ENCODE measurements around the gene ZNF593. TPM values are rescaled to one million over a fixed set of nuclear protein-coding genes. Genes with fewer than 3 reads are reported as not detected.

ZNF593 gene
- total and polyA plus RNA-seq, 2 donors from 2014 or later: 22.4 to 93.2 TPM

DNA sequence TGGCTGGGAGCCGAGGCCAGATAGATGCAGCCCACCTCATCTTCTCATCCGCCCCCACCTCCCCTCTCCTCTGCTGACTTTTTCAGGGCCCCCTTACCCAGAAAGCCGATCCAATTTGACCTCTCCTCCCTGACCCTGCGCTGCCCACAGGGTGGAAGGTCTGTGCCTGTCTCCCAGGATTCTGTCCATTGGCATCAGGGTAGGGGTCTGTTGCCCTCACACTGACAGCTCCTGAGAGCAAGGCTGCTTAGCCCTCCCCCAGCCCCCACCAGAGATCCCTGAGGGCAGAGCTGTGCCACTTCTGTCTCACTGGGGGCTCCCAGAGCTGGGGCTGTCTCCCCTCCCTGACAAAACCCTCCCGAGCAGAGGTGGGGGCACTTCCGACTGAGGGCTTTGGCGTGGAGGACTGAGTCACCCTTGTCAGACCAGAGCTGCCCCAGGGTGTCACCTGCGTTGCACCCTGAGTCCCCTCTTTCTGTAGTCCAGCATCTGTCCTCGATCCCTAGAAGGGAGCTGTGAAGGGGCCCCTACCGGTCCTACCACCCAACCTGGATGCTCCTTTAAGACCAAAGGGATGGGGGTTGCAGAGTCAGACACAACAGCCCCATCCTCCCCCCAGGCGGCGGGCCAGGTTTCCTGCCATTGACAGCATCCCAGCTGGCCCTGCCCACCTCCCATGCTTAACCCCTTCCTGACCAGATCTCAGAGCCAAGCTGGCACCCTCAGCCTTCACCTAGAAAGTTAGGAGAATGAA is 13.2 kb upstream of the ZNF593 start:
- TF ChIP-seq, protein P1, sequence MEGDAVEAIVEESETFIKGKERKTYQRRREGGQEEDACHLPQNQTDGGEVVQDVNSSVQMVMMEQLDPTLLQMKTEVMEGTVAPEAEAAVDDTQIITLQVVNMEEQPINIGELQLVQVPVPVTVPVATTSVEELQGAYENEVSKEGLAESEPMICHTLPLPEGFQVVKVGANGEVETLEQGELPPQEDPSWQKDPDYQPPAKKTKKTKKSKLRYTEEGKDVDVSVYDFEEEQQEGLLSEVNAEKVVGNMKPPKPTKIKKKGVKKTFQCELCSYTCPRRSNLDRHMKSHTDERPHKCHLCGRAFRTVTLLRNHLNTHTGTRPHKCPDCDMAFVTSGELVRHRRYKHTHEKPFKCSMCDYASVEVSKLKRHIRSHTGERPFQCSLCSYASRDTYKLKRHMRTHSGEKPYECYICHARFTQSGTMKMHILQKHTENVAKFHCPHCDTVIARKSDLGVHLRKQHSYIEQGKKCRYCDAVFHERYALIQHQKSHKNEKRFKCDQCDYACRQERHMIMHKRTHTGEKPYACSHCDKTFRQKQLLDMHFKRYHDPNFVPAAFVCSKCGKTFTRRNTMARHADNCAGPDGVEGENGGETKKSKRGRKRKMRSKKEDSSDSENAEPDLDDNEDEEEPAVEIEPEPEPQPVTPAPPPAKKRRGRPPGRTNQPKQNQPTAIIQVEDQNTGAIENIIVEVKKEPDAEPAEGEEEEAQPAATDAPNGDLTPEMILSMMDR (IDR thresholded peaks at IDR 0.05; ENCODE audit: borderline replicate concordance, extremely low read depth, insufficient read depth): no peak
- Histone ChIP-seq H3K27ac (ENCODE audit: low read depth in 2 of 2, low read length in 2 of 2) (peak overlapping the region; percentile 47 to 57), H3K36me3 (ENCODE audit: control insufficient read depth in 2 of 3, insufficient read depth in 3 of 3, low read length in 3 of 3) (no peaks in the 10 kb centered on the region), H3K27me3 (ENCODE audit: control insufficient read depth, insufficient read depth, low read length) (no peaks in the 10 kb centered on the region), H3K9ac (ENCODE audit: low read length in 3 of 3) (peak overlapping the region in 1 of 3 donors; percentile 12), H3K9me3 (ENCODE audit: control insufficient read depth in 2 of 3, insufficient read depth in 1 of 3, low read length in 3 of 3) (no peaks in the 10 kb centered on the region), H3K4me1 (ENCODE audit: control insufficient read depth in 2 of 3, insufficient read depth in 2 of 3, low read depth in 1 of 3, low read length in 3 of 3) (peaks cover 0 to 5% (median 0%) of the 10 kb centered on the region in 3 donors), H3K4me3 (ENCODE audit: low read length in 3 of 3) (peak overlapping the region in 1 of 3 donors; percentile 47)
- DNase-seq (peak in 4 of 5 donors; percentile 39 to 73 (median 50)), FAIRE-seq (no peak)
- intact Hi-C loops (cut with DNase I): loop anchor here (10.0 kb wide), 1 partner anchor 52 kb away; no protein-coding TSS in a partner anchor

DNA sequence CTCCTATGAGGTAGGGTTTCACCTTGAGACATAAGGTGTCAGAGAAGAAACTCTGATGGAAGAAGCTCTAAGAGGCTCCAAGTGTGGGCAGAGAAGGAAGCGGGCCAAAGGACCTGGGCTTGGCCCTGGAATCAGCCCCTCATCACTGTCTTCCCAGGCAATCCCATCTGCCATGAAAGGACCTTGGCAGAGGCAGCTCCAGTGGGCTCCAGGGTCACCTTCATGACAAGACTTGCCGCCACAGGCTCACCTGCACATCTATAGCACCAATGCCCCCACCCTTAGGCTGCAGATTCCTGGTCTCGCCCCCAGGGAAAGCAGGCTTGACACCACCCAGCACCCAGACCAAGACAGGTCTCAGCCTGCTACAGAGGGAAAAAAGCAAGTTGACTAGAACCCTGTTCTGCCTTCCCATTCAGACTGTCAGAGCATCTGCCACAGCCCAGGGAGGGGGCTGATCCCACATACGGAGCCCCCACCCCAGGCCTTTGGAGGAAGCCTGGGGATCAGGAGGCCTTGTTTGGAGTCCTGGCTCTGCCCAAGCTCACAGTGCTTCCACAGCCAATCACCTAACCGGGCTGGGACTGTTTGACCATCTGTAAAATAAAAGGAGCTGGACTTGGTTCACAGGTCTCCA is 11.3 kb upstream of the ZNF593 start:
- Histone ChIP-seq H3K9me3 (ENCODE audit: control insufficient read depth in 2 of 3, insufficient read depth in 1 of 3, low read length in 3 of 3) (no peaks in the 10 kb centered on the region), H3K4me1 (ENCODE audit: control insufficient read depth in 2 of 3, insufficient read depth in 2 of 3, low read depth in 1 of 3, low read length in 3 of 3) (peaks cover 0 to 9% (median 0%) of the 10 kb centered on the region in 3 donors), H3K36me3 (ENCODE audit: control insufficient read depth in 2 of 3, insufficient read depth in 3 of 3, low read length in 3 of 3) (no peaks in the 10 kb centered on the region), H3K4me3 (ENCODE audit: low read length in 3 of 3) (peak overlapping the region in 1 of 3 donors; percentile 48), H3K27me3 (ENCODE audit: control insufficient read depth, insufficient read depth, low read length) (no peaks in the 10 kb centered on the region), H3K9ac (ENCODE audit: low read length in 3 of 3) (no peak overlapping the region), H3K27ac (ENCODE audit: low read depth in 2 of 2, low read length in 2 of 2) (no peak overlapping the region)
- TF ChIP-seq, protein P1 (IDR thresholded peaks at IDR 0.05; ENCODE audit: borderline replicate concordance, extremely low read depth, insufficient read depth): no peak
- no peak for FAIRE-seq
- intact Hi-C loops (cut with DNase I): loop anchor here (10.0 kb wide), 1 partner anchor 54 kb away; no protein-coding TSS in a partner anchor
- DNase-seq: peak in 2 of 5 donors; percentile 32 to 50

DNA sequence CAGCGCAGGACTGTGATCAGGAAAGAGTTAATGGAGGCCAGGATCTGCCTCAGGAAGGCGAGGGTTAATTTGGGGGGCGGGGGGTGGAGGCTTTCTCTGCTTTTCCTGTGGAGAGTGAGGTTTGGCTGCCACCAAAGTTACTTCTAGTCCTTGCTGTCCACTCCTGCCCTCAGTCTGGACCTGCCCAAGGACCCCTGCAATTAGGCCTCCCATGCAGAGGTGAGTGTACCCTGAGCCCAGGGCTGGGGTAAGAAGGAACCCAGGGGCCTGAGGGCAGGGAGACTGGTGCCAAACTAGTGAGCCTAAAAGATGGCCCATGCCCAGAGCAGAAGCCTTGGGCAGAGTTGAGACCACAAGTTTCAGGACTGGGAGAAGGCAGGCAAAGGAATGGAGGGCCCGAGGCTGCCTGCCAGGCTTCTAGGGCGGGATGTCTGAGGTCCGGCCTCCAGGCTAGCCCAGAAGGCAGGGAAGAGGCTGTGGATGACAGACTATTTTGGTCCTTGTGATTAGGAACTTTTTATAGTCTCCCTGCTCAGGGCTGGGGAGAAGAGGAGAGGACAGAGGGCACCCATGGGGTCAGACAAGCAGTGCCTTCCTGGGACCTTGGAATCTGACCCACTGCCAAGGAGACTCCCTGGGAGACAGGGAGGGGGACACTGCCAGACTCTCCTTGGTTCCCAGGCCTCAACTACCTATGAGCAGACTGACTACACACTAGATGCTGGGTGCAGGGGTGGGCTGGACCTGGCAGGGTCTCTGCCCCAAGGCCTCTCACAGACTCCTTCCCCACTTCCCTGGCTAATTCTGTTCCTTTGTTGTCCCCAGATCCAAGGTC is 10.6 kb upstream of the ZNF593 start, which contains the start of gene FAM110D:
Gene FAM110D (plus strand): TSS at position 172 of the 835 bp plus-strand sequence. CDS start 2,213 bp downstream, outside the sequence.
- peaks cover 0 to 9% (median 0%) of the 10 kb centered on the region in 3 donors for H3K4me1 ChIP-seq (ENCODE audit: control insufficient read depth in 2 of 3, insufficient read depth in 2 of 3, low read depth in 1 of 3, low read length in 3 of 3)
- intact Hi-C loops (cut with DNase I): loop anchor here (10.0 kb wide), 1 partner anchor 54 kb away; no protein-coding TSS in a partner anchor
- TF ChIP-seq, protein P1 (IDR thresholded peaks at IDR 0.05; ENCODE audit: borderline replicate concordance, extremely low read depth, insufficient read depth): no peak
- peak in 2 of 5 donors; percentile 50 to 54 for DNase-seq
- peak within 1 kb of the TSS in 2 of 3 donors; percentile 47 to 48 for H3K4me3 ChIP-seq (ENCODE audit: low read length in 3 of 3)
- peak within 1 kb of the TSS; percentile 30 to 34 for H3K27ac ChIP-seq (ENCODE audit: low read depth in 2 of 2, low read length in 2 of 2)
- no peaks in the 10 kb centered on the region for H3K36me3 ChIP-seq (ENCODE audit: control insufficient read depth in 2 of 3, insufficient read depth in 3 of 3, low read length in 3 of 3)
- peak within 1 kb of the TSS in 2 of 3 donors; percentile 8 to 40 for H3K9ac ChIP-seq (ENCODE audit: low read length in 3 of 3)
- H3K27me3 ChIP-seq (ENCODE audit: control insufficient read depth, insufficient read depth, low read length): no peaks in the 10 kb centered on the region
- no peaks in the 10 kb centered on the region for H3K9me3 ChIP-seq (ENCODE audit: control insufficient read depth in 2 of 3, insufficient read depth in 1 of 3, low read length in 3 of 3)
- no peak for FAIRE-seq

Measured in kidney (tissue), 14 donors.